Endodermal cell (in vitro differentiated cells): ENCODE data around the gene GPX3. TPM values are rescaled to one million over a fixed set of nuclear protein-coding genes. Genes with fewer than 3 reads are reported as not detected.

Experiments used
- DNase-seq: peaks from one replicate; pipeline ENCODE4 v3.0.0-alpha.2; 2017
- H3K27ac ChIP-seq: 2 replicates; pipeline ENCODE4 v1.5.1; 2013; ENCODE audit warnings: mild to moderate bottlenecking, low read depth, low read length, moderate library complexity
- H3K27me3 ChIP-seq: 2 replicates; pipeline ENCODE4 v1.6.1; 2013; ENCODE audit warnings: mild to moderate bottlenecking, low read length, moderate library complexity; ENCODE audit not compliant: insufficient read depth, control insufficient read depth, poor library complexity, severe bottlenecking
- H3K36me3 ChIP-seq: 2 replicates; pipeline ENCODE4 v1.7.0; 2013; ENCODE audit warnings: mild to moderate bottlenecking, low read length, moderate library complexity; ENCODE audit not compliant: control insufficient read depth, insufficient read depth
- H3K4me1 ChIP-seq: one replicate; pipeline ENCODE4 v1.7.0; 2013; ENCODE audit warnings: low read length; ENCODE audit not compliant: control insufficient read depth, insufficient read depth
- H3K4me3 ChIP-seq: 2 replicates; pipeline ENCODE4 v1.5.1; 2013; ENCODE audit warnings: mild to moderate bottlenecking, low read length, moderate library complexity
- H3K9ac ChIP-seq: 2 replicates; pipeline ENCODE4 v1.6.1; 2013; ENCODE audit warnings: mild to moderate bottlenecking, low read length, moderate library complexity; ENCODE audit not compliant: poor library complexity, severe bottlenecking; ENCODE audit errors: extremely low read depth
- H3K9me3 ChIP-seq: 2 replicates; pipeline ENCODE4 v1.6.1; 2013; ENCODE audit warnings: mild to moderate bottlenecking, low read length, moderate library complexity; ENCODE audit not compliant: control insufficient read depth
- H3K27ac Mint-ChIP-seq: 2 replicates; pipeline ENCODE4 v1.8.0; 2020; ENCODE audit warnings: mixed read lengths
- H3K27me3 Mint-ChIP-seq: 2 replicates; pipeline ENCODE4 v1.8.0; 2021; ENCODE audit warnings: mild to moderate bottlenecking, mixed read lengths; ENCODE audit not compliant: insufficient read depth
- H3K36me3 Mint-ChIP-seq: 2 replicates; pipeline ENCODE4 v1.8.0; 2020; ENCODE audit warnings: low read depth, mixed read lengths
- H3K4me1 Mint-ChIP-seq: 2 replicates; pipeline ENCODE4 v1.8.0; 2020; ENCODE audit warnings: mixed read lengths
- H3K4me3 Mint-ChIP-seq: 2 replicates; pipeline ENCODE4 v1.8.0; 2020; ENCODE audit warnings: mild to moderate bottlenecking, moderate library complexity, mixed read lengths
- H3K9me3 Mint-ChIP-seq: 2 replicates; pipeline ENCODE4 v1.8.0; 2020; ENCODE audit warnings: mild to moderate bottlenecking, mixed read lengths
- CTCF ChIP-seq: fragments of 200-600 bp; sonication (generic); conservative IDR thresholded peaks from 2 replicates; pipeline ENCODE4 v1.5.0; 2021; ENCODE audit warnings: antibody characterized with exemption, mild to moderate bottlenecking
- WGBS, 2 experiments: methylation state at CpG; one replicate each; pipeline versions ENCODE4 v1.1.5 to v1.1.7; 2013; ENCODE audit warnings: missing lambda C conversion rate in 2 of 2, mixed read lengths in 1 of 2; ENCODE audit not compliant: insufficient coverage in 1 of 2, insufficient read length in 1 of 2; 5-methylcytosine and 5-hydroxymethylcytosine counted together
- total RNA-seq, 2 donors: library from RNA; stranded (reverse); fragmentation: NEBNext Ultra II Directional in 1 of 2; extraction: Animal tissue kit (Norgen Biotek cat#: 25700) in 1 of 2; gene quantifications; 2 replicates in 1 of 2; 3 replicates in 1 of 2; pipeline ENCODE4 v1.2.1, GENCODE V29; 2021

The GPX3 gene
- total RNA-seq, 2 donors from 2014 or later: 44.9 to 47.1 TPM

- H3K9me3 Mint-ChIP-seq: no peaks in the 10 kb centered on the region
- Histone ChIP-seq H3K36me3 (peaks cover 39% of the 10 kb centered on the region), H3K9ac (no peak overlapping the region), H3K9me3 (no peaks in the 10 kb centered on the region), H3K27ac (no peak overlapping the region), H3K4me3 (no peak overlapping the region), H3K27me3 (no peaks in the 10 kb centered on the region), H3K4me1 (peaks cover 12% of the 10 kb centered on the region)
- H3K36me3 Mint-ChIP-seq: peaks cover 50% of the 10 kb centered on the region
- TF ChIP-seq CTCF: no peak
- peaks cover 28% of the 10 kb centered on the region for H3K4me1 Mint-ChIP-seq
- no peak overlapping the region for H3K4me3 Mint-ChIP-seq
- no peaks in the 10 kb centered on the region for H3K27me3 Mint-ChIP-seq
- DNase-seq: peak; percentile 80
- peak overlapping the region; percentile 92 for H3K27ac Mint-ChIP-seq
- 81 to 100% methylated on average over 1 to 11 of the region's 11 CpGs for WGBS, 2 experiments
These were observed 21.3 kb downstream of the GPX3 start for GRCh38 chr5:151041577-151042268.

GRCh38 chr5:151042453-151043093 lies 22.2 kb downstream of the GPX3 start:
- WGBS, 2 experiments: 95 to 97% methylated on average over 9 to 12 of the region's 12 CpGs
- H3K36me3 ChIP-seq: peaks cover 42% of the 10 kb centered on the region
- peaks cover 8% of the 10 kb centered on the region for H3K4me1 ChIP-seq
- H3K4me3 Mint-ChIP-seq: no peak overlapping the region
- no peaks in the 10 kb centered on the region for H3K9me3 ChIP-seq
- H3K27ac Mint-ChIP-seq: peak overlapping the region; percentile 92
- H3K27ac ChIP-seq: no peak overlapping the region
- no peak overlapping the region for H3K9ac ChIP-seq
- H3K36me3 Mint-ChIP-seq: peaks cover 49% of the 10 kb centered on the region
- no peak for TF ChIP-seq CTCF
- no peaks in the 10 kb centered on the region for H3K9me3 Mint-ChIP-seq
- no peaks in the 10 kb centered on the region for H3K27me3 ChIP-seq
- DNase-seq: no peak
- H3K27me3 Mint-ChIP-seq: no peaks in the 10 kb centered on the region
- H3K4me1 Mint-ChIP-seq: peaks cover 21% of the 10 kb centered on the region
- no peak overlapping the region for H3K4me3 ChIP-seq

- Histone ChIP-seq H3K4me3 (no peak overlapping the region), H3K9ac (no peak overlapping the region), H3K36me3 (peaks cover 58% of the 10 kb centered on the region), H3K27ac (no peak overlapping the region), H3K9me3 (no peaks in the 10 kb centered on the region), H3K27me3 (no peaks in the 10 kb centered on the region), H3K4me1 (no peaks in the 10 kb centered on the region)
- Mint-ChIP-seq H3K27me3 (no peaks in the 10 kb centered on the region), H3K4me3 (no peak overlapping the region), H3K36me3 (peaks cover 31% of the 10 kb centered on the region), H3K27ac (no peak overlapping the region), H3K9me3 (no peaks in the 10 kb centered on the region), H3K4me1 (peaks cover under 1% of the 10 kb centered on the region)
- 79 to 85% methylated on average over 8 to 13 of the region's 13 CpGs for WGBS, 2 experiments
- peak; percentile 80 for DNase-seq
- TF ChIP-seq CTCF: peak; percentile 85
These were observed 27.5 kb downstream of the GPX3 start for GRCh38 chr5:151047814-151048425.
